DMS53 treated with DMSO at 0.1 percent for 48 hours (cell line): Measurements from ENCODE around the gene WDR82.

Experiments used
- DNase-seq: peaks from one replicate; lab custom pipeline; 2025; ENCODE audit not compliant: unreplicated experiment; lab: John Stamatoyannopoulos, UW

Gene WDR82

DNA sequence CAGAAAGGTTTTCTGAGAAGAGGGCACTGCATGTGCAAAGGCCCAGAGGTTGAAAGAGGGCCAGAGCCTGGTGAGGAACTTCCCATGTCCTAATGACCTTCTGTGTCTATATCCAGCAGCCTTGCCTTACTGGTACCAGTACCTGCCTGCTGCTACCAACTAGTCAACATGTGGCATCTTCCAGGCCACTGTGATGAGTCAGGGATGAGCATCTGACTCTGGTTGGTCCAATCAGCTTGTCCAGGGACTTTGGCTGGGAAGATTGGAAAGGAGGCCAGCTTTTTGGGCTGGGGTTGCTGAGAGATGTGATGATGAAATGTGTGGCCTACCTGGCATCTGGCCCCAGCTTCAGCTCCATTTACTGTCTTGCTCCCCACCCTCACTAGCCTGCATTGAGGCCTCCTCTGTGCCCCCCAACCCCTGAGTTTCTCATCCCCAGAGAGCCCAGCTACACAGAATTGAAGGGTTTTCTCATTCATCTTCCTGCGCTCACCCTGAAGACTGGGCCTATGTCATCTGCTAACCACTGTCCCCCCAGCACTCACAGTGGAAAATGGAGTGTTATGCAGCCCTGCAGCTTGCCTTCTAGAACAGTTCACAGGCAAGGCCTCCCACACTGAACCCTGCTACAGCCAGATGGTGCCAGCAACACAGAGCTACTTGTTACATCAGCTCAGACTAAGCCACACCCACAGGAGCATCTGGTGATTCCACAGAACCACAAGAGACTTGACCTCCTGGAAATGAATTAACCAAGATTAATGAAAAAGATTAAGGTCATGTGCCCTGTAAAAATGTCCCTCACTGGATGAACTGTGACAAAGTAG, 38.2 kb downstream of the WDR82 start:
- peak; percentile 33 for DNase-seq

DNA sequence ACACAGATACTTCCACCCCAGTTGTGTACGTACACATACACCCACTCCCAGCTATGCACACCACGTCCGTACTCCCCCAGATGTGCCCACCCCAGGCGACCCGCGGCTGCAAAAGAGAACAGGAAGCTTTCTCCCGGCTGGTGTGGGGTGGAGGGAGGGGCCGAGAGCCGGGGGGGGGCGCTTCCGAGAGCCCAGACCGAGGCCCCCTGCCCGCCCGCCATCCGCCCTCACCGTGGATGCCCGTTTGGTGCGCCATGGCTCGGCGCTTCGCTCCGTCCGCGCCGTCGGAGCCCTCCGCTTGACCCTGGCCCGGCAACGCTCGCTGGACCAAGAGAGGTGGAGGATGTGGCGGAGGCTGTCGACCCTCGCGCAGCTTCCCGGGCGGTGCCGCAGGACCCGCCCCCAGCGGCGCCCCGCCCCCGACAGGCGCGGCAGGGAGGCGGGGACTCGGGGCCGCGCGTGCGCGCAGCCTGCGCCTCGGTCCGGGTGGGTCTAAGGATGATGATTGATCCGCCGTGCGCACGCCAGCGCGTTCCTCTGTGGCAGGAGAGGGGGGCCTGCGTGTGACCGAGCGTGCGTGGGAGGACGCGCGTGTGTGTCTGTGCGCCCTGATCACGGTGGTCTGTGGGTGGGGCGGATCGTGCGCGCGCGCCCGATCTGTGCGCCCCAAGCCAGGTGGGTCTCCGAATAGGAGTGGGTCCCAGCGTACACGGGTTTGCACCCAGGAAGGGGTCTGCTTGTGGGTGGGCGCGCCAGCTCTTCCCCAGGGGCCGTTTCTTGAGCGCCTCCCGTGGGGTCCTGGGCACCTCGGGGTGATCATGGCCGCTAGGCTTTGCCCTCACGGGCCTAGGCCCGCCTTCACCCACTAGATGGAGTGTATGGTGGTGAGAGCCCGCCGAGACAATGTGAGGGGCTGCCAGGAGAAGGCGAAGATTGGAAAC, 39.4 kb downstream of the WDR82 start, which contains the start of gene TWF2:
TWF2 (minus strand) TSS at position 398 of the 941 bp plus-strand sequence; CDS start at position 256, 142 bp downstream.
- DNase-seq, result no peak

DNA sequence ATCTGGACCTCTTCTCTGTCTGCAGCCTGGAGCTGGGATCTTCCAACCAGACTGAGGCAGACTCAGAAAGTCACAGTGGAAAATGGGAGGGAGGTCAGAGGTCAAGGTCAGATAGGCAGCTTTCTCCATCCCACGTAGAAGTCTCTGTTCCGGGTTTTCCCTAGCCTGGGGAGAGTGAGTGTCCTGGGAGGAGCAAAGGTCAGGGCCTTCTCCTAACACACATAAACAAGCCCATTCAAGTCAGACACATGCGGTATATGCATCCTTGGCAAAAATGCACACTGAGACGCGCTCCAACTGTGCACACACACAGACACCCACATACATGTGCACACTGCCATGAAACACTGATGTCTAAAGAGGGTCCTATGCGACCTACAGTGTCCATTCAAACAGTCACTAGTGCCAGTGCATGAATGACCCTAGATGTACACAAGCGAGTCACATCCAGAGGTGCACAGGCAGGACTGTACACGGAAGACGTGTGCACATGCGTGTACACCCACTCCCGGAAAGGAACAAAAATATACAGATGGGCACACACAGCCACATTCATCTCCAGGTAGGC, 40.2 kb downstream of the WDR82 start:
- DNase-seq, result no peak

DNA sequence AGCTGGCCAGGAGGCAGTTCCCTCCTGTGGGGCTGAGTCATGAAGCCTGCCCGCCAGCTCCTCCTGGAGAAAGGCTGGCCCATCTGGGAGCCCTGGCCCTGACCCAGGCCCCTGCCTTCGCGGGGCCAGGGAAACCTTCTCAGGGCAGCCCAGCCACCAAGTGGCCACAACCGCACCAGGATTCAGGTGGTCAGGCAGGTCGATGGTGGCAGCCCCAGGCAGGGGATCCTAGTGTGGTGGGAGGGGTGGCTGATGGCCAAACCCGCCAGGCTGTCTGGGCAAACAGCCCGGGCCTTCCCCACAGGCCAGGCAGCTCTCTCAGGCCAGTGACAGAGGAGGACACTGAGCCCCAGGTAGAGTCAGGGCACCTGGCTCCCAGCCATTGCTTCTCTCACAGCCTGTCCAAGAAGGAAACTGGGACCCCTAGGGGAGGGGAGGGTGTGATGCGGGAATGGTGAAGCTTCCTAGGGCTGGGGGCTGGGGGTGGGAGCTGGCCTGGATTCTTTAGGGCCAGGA, 40.7 kb downstream of the WDR82 start:
- no peak for DNase-seq

DNA sequence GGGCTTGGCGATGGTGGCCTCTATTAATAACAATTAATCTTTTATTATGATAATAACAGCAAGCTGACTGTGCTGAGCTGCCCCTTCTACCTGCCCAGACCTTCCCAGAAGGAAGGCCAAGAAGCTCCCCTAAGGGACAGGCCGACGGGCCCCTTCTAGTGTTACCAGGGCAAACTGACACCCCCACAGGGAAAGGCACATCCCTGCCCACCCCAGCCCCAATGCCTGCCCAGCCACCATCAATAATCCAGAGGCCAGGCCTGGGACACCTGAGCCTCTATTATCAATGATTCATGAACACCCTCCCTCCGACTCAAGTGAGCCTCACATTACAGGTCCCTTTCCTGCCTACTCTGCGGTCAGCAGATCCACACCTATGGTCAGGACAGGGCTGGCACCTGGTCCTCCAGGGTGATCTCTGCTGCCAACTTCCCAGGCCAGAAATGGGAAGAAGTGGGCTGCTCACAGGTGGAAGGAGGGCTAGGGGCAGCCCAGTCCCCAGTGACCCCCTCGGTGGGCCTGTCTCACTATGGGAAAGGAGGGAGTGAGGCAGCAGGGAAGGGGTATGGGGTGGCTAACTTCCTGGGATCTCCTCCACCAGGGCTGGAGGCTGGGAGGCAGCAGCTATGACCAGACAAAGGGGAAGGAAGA, 41.3 kb downstream of the WDR82 start:
- DNase-seq, result no peak

DNA sequence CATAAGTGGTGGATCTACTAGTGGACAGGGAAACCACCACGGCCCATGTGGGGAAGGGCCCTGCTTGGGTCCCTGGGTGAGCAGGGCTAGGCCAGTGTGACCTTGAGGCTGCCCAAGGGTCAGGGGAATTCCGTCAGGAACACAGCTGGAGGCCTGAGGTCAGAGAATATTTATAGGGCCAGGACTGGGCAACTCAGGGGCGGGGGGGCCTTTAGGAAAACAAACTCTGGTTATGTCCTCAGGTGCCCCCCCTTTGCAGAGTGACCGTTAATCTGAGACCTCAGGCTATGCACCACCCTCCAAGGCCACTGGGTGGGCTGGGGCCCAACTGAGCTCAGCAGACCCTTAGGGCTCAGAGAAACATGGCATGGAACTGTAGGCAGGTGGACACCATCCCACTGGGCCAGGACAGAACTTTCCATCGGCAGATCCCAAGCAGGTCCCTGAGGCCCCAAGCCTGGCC, 42.0 kb downstream of the WDR82 start:
- no peak for DNase-seq

DNA sequence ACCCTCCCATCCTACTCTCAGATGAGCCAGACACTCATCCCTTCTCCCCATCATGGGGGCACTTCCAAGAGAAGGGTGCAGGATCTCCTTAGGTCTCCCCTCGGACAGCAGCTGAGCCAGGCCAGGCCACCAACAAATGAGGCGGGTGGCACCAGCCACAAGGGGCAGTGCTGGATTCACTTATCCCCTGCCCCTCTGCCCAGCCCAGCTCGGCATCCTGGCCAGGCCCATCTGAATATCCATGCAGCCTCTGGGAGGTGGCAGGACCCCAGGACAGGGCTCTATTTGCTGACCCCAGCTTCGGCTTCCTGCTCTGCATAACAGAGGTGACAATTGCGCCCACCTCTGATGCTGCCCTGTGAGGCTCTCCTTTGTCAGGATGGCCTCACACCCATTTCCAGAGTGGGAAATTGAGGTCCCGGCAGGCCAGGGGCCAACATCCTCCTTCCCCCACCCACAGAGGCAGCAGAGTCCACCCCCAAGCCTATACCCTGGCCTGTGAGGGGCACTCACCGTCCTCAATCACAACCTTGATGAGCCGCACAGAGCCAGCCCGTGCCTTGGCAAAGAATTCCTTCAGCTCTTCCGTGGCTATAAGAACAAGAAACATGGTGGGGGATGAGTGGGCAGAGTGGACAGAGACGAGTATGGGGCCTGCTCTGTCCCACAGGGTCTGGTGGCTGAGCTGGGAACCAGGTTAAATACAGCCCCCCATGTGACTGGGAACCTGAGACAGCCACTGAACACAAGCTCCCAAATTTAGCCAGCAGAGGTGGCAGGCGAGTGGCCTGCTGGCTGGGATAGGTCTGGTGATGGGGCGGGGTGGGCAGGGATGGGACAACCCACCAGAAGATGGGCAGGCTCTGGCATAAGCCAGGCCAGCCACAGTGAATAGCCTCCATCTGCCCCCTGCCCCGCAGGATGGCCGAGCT, 43.7 kb downstream of the WDR82 start:
- DNase-seq, result no peak

DNA sequence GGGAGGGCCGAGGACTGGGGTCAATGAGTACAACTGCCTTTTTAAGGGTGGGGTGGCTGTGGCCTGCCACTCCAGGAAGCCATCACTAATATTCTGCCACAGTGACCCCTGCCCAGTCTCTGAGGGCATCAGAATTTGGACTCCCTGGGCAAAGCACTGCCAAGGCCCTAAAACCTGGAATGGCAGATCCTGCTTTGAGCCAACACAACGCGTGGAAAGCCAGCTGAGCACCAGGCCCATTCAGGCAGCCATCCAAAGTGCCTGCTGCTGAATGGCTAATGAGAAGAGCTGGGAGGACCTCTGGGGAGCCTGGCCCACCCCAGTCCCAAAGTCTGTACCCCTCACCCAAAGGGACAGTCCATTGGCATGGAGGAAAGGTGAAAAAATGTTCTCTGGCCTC, 44.5 kb downstream of the WDR82 start:
- DNase-seq, result no peak

DNA sequence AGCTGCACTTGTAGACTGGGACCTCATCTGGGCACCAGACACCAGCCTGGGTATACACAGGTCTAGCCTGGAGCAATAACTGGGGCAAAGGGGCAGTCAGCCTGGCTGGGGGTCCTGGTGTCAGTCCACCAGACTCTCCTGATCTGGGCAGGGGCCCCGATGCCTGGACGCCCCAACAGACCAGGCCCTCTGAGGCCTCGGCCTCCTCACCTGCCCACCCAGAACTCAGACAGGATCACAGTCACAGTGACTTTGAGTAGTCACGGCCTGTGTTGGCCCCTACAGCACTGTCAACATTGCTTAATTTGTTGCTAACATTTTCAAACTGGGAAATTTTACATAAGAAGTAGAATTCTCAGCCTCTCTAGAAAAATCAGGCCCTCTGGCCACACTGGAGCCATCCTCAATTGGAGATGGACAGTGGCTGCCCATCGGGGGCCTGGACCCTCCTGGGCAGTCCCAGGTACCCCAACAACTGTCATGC, 45.3 kb downstream of the WDR82 start:
- DNase-seq, result no peak

DNA sequence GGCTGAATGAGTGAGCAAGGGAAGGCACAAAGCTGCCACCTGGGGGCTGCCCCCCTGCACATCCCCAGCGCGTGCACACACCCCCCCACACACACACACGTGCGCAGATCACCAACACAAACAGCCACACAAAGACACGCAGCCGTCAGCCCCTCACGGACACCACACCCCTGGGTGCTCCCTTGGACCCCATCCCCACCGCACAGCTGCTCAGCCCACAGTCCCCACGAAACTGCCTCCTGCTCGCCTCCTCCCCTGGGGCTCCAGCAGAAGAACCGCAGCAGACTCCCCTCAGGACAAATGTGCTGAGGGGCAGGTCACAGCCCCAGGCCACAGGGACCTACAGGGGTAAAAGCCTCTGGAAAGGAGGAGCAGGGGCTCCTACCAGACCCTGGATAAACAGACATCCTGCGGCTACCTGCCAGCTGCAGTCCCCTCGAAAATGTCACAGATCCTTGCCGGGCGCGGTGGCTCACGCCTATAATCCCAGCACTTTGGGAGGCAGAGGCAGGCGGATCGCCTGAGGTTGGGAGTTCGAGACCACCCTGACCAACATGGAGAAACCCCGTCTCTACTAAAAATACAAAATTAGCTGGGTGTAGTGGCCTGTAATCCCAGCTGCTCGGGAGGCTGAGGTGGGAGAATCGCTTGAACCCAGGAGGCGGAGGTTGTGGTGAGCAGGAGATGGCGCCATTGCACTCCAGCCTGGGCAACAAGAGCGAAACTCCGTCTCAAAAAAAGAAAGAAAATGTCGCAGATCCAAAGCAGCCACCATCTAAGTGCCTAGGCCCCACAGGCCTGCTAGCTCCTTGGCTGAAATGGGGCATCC, 46.0 kb downstream of the WDR82 start:
- DNase-seq, result no peak

DNA sequence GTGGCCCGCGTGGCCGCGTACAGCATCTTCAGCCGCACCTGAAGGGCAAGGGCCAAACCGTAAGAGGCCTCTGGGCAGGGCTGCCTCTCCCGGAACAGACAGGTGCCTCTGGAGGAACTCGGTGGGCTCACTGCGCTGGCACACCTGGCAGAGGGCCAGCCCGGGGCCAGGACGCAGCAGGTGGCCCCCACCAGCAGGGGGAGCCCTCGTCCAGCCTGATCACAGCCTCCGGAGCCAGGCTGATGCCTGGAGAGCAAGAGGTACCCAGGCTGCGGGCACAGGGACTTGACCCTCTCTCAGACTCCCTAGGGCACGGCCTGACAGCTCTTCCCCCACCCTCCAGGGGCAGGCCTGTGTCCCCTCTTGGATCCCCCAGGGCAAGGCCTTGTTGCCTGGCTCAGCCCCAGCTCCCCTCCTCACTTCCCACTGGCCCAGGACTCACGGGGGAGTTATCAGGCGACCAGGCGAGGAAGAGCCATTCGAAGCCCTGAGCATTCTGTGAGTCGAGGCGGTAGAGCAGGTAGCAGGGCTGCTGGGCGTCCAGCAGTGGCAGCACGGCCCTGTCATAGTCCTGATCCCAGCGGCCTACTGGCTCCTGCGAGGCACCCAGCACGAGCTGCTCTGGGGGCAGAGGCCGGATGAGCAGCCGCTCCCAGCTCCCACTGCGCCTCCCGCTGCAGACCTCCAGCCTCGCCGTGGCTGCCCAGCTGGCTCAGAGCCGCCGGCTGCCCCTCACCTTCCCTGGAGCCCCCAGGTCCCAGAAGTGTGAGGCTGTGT, 46.8 kb downstream of the WDR82 start:
- no peak for DNase-seq

DNA sequence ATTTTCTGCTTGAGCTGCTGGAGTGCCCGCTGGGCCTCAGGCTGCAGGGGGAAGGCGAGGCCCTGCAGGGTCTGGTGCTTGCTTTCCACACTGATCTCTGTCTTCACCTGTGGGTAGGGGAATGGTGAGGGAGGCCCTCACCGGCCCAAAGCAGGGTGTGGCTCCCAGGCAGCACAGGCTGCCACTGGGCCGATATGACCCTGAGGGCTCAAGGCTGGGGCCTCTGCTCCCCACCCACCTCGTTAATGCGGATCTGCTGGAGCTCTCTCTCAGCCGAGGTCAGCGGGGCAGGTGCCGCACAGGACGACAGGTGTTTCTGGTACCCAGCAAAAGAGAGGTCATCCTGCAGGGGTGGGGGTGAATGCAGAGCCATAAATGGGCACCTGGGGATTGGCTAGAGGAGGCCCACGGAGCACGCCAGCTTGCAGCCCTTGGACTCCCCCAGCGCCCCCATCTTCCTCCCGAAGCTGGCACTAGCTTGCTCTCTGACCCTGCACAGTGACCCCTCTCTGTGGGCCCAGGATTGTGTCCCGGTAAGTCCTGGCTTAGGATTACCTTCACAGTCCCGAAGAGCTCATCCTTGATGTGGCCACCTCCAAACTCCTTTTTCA, 47.5 kb downstream of the WDR82 start:
- no peak for DNase-seq

DNA sequence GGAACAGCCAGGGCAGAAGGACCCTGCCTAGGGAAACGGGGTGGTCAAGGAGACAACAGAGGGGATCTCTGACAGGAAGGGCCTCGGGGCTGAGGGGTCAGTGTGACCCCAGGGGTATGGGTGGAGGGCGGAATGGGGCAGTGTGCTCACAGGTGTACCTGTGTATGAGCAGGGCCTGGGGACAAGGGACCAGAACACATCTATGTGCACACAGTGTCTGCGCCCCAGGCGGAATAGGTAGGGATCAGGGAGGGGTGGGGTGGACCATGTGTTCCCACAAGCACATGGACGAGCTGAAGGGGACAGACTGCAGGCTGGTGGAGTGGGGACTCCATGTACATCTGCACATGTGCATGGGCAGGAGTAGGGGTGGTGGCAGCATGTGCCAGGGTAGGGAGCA, 48.0 kb downstream of the WDR82 start:
- no peak for DNase-seq

DNA sequence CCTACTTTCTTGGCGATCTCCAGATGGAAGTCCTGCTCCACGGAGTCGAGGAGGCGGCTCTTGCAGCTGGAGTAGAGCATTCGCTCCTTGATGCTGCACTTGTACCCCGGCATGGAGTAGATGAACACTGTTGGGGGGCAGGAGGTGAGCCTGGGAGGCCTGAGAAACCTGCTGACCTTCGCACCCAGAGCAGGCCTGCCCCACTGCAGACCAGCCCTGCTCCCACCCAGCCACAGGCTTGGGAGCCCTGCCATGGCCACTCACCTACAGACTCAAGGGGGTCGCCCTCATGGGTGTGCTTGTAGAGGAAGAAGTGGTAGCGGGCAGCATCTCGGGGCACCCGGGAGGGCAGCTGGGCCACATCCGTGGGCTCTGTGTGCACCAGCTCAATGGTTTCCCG, 48.8 kb downstream of the WDR82 start:
- DNase-seq, result no peak

DNA sequence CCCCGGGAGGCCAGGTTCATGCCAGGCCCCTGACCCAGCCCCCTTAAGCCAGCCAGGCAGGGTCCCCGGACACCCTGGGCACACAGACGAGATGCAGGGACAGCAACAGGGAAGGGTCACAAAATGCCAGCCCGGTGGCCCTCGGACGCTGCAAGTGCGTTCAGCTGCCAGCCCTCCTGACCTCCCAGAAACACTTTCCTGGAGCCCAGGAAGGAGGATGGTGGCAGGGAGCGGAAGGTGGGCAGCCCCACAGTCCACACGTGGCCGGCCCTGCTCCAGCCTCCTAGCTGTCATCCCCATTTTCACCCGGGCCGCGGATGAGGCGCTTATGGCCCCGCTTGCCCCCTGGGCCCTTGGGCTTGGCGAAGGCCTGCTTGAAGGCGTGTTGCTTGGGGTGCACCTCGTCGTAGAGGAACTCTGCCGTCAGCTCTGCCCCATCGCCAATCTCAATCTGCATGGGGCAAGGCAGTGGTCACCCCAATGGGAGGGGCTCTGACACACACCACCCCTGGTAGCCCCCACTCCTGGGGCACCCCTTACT, 49.6 kb downstream of the WDR82 start:
- DNase-seq, result no peak

DNA sequence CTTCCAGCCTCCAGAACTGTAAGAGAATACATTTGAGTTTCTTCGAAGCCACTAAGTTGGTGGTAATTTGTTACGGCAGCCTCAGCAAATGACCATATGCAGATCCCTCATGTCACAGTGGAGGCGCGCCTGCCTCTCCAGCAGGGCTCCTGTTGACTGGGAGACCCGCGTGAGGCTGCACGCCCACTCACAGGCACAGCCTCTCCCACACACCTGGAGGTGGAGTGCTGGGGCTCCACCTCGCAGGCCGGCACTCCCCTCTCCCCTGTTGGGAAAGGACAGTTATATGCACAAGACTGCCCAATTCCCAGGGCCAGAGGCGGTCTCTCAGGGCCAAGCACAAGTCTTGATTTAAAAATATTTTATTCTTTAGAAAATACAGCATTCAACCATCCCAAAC, 50.2 kb downstream of the WDR82 start:
- DNase-seq, result no peak

DNA sequence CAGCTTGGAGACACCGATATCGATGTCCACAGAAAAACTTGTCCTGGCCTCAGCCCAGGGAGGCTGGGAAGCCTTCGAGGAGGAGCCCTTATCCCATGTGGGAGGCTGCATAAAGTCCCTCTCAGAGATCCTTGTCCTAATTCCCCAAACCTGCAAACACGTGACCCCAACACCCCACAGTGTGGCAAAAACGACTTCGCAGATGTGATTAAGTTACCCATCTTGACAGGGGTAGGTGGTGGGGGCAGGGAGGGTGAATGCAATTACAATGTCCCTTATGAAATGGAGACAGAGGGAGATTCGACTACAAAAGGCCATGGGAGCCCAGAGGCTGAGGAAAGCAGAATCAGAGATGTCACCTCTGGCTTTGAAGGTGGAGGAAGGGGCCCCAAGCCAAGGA, 50.7 kb downstream of the WDR82 start:
- DNase-seq, result no peak
